Left lobe of liver (tissue), 2 donors: ENCODE results near the gene PATJ. TPM values are rescaled to one million over a fixed set of nuclear protein-coding genes. Genes with fewer than 3 reads are reported as not detected.
"Not testable (repeated sequence)": the region's sequence is repeated elsewhere in the genome, so short reads cannot be mapped to it uniquely, and the experiment has no call there.

Experiments
- ATAC-seq: fragments of 200-7000 bp; cut with Tn5 transposase; one replicate; pipeline ENCODE4 v1.9.1; 2020; ENCODE audit warnings: mild to moderate bottlenecking, moderate library complexity
- DNase-seq: peaks from one replicate; pipeline ENCODE4 v3.0.0-alpha.2; 2020; ENCODE audit warnings: low spot score
- total RNA-seq: library from RNA; stranded (reverse); gene quantifications from one replicate; pipeline ENCODE4 v1.2.1, GENCODE V29; 2021
- donor health status: DM: no; HTN: no; CAD: no; lungs with moderate emphysema.
- donor health status: DM: no; HTN: yes; CAD: no.

PATJ gene
- total RNA-seq, 1 donor from 2014 or later: 33.4 TPM

DNA sequence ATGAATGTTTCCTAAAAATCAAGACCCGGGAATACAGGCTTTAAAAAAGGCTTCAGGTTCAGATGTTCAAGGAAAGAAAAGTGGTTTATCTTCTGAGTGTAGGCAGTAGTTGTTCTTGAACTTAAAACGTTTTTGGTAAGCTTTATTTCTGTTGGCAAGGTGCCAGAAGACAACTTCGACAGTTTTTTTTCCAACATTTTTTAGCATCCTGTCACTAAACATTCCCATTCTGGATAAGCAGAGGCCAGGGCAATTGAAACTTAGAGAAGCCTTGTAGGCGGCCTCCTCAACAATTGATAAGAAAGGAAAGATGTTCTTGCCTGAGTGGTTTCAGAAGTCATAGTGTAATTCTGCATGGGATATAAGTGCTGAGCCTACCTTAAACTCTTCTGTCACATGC, 66.7 kb downstream of the PATJ start:
- no peak for ATAC-seq
- DNase-seq: no peak

DNA sequence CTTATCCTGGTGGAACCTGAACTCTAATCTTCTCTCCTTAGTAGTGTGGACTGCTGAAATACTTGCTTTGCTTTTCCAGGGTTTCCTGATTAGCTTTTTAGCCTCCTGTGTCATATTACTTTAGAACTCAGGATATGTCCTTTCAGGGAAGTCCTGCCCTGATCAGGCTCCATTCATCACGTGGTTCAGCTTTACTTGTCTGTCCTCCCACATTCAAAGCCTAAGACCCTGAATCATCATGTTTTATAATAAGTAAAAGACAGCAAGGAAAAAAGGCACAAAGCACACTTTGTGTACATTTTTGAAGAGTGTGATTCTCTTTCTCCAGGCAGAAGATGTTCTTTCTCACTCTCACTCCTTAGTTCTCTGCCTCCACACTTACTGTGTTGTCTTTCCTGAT, 70.6 kb downstream of the PATJ start:
- ATAC-seq: no peak
- no peak for DNase-seq

DNA sequence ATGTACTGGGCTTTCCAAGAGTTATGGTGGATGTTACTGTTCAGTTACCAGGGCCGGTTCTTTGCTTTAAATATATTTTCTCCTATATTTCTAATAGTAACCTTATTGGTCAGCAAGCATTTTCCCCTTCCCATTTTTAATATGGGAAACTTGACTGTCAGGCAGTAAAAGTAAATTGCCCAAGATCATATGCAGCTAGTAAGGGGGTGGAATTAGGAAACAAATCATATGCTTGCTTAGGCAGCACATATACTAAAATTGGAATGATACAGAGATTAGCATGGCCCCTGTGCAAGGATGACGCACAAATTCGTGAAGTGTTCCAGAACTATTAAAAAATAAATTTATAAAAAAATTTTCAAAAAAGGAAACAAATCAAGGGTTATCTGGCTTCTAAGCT, 73.9 kb downstream of the PATJ start:
- ATAC-seq: no peak
- no peak for DNase-seq

DNA sequence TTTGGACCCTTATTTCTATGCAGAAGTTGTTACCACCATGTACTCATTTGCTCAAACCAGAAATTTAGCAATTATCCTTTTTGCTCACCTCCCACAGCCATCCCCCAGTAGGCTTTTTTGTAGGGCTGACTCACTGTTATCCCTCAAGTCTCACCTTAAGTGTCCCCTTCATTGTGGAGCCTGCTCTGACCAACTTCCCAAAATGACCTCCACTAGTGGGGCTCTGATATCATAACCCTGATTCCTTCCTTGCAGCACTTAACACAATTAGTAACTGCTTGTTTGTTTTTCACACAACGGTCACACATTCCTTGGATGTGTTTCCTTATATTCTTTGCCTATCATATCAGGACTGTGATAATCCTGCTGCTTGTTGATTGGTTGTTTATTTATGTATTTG, 76.7 kb downstream of the PATJ start:
- ATAC-seq (no peak), DNase-seq (no peak)

DNA sequence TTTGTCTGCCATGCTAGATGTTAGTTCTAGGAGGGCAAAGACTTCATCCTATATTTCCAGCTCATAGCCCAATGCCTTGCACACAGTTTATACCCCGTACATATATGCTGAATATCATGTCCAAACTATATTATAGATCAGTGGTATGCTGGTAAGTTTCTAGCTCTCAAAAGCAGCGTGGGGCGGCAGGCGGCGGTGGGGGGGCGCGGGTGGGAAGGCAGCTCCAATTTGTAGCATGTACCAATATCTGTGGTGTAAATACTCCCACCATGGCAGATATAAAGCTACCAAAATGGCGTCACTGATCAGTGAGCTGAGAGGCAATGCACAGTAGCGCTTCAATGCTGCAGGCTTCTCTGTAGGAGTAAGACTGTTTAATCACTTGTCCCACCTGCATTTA, 77.1 kb downstream of the PATJ start:
- ATAC-seq (no peak), DNase-seq (no peak)

DNA sequence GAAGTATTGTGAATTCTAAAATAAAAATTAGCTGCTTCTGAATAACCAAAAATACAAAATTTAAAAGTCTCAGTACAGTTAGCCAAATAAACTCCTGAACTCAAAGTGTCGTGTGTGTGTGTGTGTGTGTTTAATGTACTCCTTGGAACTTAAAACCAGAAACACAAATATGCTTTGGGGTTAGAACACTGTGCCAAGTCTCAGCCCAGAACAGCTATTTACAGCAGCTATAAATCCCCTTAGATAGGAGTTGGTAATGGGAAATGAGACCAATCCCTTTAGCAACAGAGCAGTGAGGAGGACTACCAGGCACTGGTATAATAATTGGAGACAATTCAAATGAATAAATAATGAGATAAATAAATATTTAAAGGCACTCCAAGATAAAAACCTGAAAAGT, 83.1 kb downstream of the PATJ start:
- DNase-seq: no peak
- no peak for ATAC-seq

DNA sequence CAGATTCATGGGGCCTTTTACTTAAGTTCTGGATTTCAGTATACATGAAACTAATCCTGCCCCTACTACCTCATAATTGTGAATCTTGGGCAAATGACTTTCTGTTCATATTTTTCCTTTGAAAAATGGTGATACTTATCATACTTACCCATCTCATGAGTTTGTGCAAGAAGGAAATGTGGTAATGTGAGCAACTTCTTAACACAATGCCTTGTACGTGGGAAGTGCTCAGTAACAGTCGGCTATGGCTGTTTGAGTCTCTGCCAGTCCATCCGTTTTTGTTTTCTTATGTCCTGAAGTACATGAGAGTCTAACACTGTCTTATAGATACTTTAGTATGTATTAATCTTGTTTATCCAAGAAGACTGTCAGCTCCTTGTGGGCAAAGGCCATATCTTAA, 86.5 kb downstream of the PATJ start:
- DNase-seq (no peak), ATAC-seq (no peak)

DNA sequence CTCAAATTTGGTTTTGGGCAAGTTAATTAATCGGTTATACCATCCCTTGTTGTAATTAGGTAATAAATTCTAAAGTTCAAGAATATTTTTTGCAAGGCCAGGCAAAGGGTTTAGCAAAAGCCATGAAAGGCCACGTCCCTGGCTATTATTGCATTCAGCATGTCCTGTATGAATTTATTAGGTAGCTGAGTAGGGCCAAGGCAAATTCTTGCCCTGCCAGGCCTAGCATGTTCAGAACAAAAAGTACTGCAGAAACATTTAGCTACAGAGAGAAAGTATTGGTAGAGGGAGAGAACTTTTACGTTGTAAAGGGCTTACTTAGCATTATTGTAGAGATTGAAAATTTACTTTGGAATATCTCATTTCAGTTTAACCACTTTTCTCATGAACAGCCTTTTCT, 94.4 kb downstream of the PATJ start:
- ATAC-seq (no peak), DNase-seq (no peak)

DNA sequence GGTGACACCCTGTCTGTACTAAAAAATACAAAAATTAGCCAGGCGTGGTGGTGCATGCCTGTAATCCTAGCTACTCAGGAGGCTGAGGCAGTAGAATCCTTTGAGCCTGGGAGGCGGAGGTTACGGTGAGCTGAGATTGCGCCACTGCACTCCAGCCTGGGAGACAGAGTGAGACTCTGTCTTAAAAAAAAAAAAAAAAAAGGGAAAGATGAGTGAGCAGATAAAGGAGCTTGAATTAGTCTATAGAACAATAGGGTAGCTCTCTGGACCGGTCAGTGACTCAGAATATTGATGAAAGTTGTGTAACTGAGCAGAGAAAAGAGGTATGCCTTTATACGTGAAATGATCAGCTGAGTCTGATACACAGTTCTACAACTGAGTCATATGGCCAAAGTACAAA, 95.3 kb downstream of the PATJ start:
- not testable (repeated sequence) for DNase-seq, ATAC-seq

DNA sequence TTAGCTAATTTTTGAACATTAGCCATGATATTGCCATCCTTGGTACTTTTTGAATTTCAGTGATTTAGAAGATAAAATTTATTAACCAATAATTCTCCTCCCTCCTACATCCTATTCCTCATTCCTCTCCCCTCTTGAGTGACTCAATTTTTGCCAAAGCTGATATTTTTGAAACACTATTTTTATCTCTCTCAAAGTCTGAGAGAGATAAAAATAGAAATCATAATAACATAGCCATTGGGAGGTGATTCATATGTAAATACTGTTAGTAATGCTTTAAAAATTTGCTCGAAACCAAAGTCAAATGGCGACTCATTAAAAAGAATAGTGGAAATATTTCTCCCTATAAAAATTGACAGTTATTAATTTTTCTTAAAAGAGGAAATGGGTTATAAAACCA, 97.4 kb downstream of the PATJ start:
- no peak for ATAC-seq

DNA sequence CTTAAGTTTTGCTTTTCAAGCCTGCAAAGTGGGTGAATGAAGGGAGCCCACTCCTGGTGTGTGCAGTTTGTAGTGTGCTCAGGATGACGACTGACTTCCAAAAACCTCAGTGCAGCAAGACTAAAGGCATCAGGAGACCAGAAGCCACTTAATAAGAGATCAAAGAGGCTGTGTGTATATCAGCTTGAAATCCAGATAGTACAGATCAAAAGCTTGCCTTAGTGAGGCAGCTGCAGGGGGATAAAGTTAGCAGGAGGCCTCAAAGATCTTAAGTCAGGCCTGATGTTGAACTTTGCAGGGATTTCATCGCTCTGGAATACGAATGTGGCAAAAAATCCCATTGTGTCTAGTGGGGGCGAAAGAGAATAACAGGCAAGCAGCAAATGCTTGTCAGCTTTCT, 99.8 kb downstream of the PATJ start:
- ATAC-seq (no peak), DNase-seq (no peak)

More for the DNA sequence above, 97.4 kb downstream of the PATJ start:
- no peak for DNase-seq

DNA sequence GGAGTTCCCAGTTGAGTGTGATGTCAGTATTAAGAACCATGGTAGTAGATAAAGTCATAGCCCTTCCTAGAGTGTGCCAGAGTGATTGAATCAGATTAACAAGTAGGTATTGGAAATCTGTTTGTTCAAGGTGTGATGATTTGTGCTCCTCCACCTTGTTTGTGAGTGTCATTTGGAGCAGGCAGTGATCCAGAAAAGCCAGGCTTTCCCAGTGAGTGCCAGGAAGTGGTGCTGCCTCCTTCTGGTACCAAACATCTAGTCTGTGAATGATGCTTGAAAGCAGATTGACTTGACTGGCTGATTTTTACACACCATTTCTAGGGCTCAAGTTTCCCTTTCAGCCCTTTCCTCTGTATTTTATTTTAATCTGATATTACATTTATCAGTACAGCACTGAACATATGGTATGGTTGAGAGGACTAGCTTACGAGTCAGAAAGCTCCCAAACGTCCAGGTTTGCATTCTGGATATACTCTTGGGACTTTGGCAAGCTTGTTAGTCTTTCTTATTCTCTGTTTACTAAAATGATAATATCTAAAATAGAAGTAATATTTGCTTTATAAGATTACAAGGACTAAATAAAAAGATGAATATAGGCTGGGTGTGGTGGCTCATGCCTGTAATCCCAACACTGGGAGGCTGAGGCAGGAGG, 100.7 kb downstream of the PATJ start:
- ATAC-seq (peak; percentile 55), DNase-seq (no peak)

DNA sequence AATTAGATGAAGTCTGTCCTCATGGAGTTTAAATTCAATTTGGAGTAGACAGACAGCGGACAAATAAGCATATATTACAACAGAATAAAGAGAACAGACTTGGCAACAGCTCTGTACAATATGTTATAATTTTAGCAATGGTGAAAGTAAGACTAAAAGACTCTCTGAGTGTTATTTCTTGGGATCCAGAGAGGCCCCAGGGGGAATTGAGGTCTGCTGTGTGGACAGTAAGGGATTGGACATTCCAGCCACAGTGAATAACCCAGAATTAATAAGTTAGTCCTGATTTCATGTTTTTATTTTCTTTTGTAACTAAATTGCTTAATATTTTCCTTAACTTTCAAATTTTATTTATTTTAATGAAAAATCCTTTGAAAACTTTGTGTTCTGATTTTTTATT, 101.7 kb downstream of the PATJ start:
- ATAC-seq (no peak), DNase-seq (no peak)

DNA sequence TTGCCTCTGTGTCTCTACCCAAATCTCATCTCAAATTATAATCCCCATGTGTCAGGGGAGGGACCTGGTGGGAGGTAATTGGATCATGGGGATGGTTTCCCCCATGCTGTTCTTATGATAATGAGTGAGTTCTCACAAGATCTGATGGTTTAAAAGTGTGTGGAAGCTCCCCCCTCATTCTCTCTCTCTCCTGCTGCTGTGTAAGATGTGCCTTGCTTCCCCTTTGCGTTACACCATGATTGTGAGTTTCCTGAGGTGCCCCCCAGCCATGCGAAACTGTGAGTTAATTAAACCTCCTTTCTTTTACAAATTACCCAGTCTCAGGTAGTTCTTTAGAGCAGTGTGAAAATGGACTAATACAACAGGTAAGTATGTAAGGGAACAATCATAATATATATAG, 102.4 kb downstream of the PATJ start:
- DNase-seq, ATAC-seq: not testable (repeated sequence)

DNA sequence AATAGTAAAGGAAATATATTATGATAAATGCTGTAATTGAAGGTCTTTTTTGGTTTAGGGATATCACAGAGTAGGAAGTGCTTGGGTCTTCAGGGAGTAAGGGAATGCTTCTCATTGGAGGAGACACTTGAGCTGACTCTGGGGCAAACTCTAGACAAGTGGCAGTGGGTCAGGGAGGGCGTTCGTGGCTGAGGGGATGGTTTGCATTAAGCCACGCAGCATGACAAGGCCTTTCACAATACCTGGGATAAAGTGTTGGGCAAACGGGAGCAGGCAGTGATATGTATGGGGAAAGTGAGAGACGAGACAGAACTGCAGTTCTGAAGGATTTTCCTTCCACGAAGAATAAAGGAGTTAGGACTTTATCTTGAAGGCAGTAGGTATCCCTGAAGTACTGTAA, 109.0 kb downstream of the PATJ start:
- no peak for DNase-seq
- ATAC-seq: no peak

DNA sequence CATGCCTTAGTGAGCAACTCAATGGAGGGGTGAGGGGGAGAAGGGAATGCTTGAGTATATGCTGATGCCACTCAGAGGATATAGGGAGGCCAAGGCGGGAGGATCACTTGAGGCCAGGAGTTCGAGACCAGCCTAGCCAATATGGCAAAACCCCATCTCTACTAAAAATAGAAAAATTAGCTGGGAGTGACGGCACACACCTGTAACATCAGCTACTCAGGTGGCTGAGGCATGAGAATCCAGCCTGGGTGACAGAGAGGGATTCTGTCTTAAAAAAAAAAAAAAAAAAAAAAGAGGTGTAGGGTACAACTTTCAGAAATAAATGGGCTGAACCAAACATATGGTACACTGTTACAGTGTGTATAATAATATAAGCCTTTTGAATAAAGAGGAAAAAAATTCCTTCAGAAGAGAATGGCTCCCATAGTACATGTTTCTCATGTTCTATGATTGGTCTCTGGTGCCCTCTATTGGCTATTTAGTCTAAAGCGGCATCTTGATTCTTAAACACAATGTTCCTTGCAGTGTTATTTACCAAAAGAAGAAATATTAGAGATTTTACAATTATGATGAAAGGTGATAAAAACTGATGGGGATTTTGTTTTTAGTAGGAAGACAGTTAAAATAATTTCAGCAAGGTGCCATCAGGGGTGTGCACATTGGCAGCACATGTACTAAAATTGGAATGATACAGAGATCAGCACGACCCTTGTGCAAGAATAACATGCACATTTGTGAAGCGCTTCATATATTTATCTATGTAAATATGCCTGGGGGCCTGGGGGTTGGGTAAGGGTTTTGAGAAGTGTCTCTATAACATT, 109.8 kb downstream of the PATJ start:
- ATAC-seq (peak; percentile 86), DNase-seq (no peak)

DNA sequence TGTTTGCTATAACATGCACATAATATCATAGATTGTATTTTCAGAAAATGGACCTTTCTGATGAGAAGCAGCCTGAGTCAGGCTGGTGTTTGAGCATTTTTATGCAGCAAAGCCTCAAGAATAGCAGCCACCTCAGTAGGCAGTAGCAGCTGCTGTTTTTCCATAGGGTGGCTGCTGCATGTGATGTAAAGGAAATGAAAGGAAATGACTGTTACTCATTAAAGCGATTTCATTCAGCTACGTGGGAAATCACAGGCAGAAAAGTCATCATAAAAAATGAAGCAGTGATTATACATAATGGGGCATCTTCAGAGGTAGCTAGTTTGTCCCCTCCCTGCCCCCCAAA, 110.4 kb downstream of the PATJ start:
- ATAC-seq (no peak), DNase-seq (no peak)

DNA sequence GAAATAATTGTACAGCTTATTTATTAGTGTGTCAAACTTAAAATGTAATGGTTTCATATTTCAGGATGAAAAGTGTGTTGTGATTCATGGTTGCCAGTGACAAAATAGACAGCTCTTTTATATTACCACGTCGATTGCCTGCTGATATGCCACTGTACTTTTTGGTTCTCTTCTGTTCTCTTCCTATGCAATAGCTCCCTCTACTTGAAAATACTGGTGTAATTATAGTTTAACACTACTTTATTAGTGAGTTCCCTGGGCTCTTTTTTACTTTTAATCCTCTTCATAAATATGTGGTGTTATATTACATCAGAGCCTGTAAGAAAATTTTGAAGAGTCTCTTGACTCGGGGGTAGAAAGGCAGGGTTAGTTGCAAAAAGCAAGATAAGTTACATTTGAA, 111.3 kb downstream of the PATJ start:
- ATAC-seq: no peak
- no peak for DNase-seq

DNA sequence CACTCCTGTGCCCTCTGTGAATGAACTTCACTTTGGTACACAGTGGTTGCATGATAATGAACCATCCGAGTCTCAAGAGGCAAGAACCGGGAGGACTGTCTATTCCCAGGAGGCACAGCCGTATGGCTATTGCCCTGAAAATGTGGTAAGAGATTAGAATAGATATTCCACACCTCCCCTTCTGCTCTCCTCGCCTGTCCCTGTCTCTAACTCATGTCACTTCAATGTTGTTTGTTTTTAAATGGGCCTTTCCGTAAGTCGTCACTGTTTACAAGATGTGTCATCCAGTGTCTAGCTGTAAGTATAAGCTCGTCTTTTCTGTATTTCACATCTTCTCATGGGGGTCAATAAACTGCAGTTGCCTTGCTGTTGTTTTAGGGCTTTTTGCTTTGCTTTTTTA, 122.2 kb downstream of the PATJ start:
- ATAC-seq (no peak), DNase-seq (no peak)

DNA sequence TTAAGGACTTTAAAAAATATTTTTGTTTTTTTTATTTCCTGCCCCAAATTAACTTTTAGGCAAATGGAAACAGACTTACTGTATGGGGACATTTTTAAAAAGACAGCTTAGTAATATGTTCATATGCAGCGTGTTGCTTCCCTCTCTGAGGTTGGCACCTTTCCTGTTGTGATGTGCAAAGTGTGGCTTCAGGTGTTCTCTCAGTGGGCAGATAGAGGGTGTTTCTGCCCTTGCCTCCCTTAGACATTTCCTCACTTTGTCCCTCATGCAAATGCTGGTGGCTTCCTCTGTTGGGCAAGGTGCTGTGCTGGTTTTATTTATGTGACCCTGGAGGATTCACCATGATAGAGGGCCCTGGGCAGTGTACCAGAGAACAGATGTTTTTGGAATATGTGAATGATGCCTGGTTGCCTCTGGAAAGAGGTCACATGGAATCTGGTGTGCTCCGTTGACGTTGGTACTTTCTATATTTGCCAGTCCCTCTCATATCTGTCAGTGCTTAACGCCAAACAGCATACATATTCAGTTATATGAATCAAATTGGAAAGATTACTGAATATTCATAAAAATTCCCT, 123.5 kb downstream of the PATJ start:
- no peak for ATAC-seq

DNA sequence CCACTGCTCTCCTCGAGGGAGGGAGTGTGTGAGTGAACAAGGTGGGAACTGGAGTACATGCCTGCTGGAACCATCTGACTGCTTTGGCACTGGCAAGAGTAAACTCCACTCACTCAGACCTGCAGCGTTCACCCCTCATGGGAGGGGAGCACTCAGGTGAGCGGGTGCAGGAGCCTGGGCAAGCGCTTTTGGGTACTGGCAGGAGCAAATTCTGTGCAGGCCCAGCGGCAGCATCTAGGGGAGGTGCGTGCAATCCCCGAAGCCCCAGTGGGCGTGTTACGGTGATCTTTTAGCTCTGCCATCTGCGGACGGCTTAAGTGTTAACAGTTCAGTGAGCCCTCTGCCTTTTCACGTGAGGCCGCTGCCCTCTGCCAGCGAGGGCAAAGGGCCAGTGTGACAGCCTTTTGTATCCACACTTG, 127.4 kb downstream of the PATJ start:
- peak; percentile 57 for DNase-seq

More for the DNA sequence above, 123.5 kb downstream of the PATJ start:
- no peak for DNase-seq

DNA sequence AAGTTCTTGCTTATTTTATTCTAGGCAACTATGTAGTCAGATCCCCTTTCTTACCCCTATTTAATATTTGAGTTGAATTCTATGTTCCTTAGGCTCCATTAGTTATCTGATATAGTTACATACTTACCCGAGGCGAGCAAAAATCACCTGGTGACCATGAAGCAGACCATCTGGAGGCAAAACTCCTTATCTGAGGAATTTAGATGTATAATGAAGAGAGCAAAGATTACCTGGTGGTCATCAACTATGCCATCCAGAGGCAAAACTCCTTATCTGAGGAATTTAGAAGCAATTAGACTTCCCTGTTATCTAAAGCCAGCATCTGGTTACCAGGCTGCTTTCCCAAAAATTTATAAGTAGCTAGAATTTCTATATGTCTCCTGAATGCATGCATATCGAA, 129.9 kb downstream of the PATJ start:
- DNase-seq (no peak), ATAC-seq (no peak)

More for the DNA sequence above, 127.4 kb downstream of the PATJ start:
- ATAC-seq: peak; percentile 86
